ENCODE data around the gene DNAJC6. TPM values are rescaled to one million over a fixed set of nuclear protein-coding genes. Genes with fewer than 3 reads are reported as not detected.

DNAJC6 gene
- total RNA-seq, 1 experiment from 2014 or later: 3.1 TPM

GRCh38 chr1:65321879-65322278, 12.5 kb downstream of the DNAJC6 start:
- no TSS peak for BruUV-seq (replicated peaks)
- Mint-ChIP-seq H3K27me3 (ENCODE audit: unreplicated experiment) (no peaks in the 10 kb centered on the region), H3K9me3 (ENCODE audit: low read depth, unreplicated experiment) (peaks cover 2% of the 10 kb centered on the region), H3K4me3 (ENCODE audit: low read depth, unreplicated experiment) (no peak overlapping the region), H3K27ac (ENCODE audit: unreplicated experiment) (no peak overlapping the region), H3K4me1 (ENCODE audit: low read depth, unreplicated experiment) (no peaks in the 10 kb centered on the region), H3K36me3 (ENCODE audit: insufficient read depth, unreplicated experiment) (no peaks in the 10 kb centered on the region)
- CTCF ChIA-PET: no interaction called here
- intact Hi-C loops (cut with micrococcal nuclease; ENCODE audit: unreplicated experiment): no loop called here
- TF ChIP-seq CTCF (IDR thresholded peaks at IDR 0.05; ENCODE audit: unreplicated experiment): no peak
- no peak for DNase-seq

- Mint-ChIP-seq H3K36me3 (ENCODE audit: insufficient read depth, unreplicated experiment) (no peaks in the 10 kb centered on the region), H3K4me3 (ENCODE audit: low read depth, unreplicated experiment) (no peak overlapping the region), H3K27ac (ENCODE audit: unreplicated experiment) (peak overlapping the region; percentile 10), H3K9me3 (ENCODE audit: low read depth, unreplicated experiment) (peaks cover 2% of the 10 kb centered on the region), H3K27me3 (ENCODE audit: unreplicated experiment) (no peaks in the 10 kb centered on the region), H3K4me1 (ENCODE audit: low read depth, unreplicated experiment) (no peaks in the 10 kb centered on the region)
- intact Hi-C loops (cut with micrococcal nuclease; ENCODE audit: unreplicated experiment): no loop called here
- no peak for TF ChIP-seq CTCF (IDR thresholded peaks at IDR 0.05; ENCODE audit: unreplicated experiment)
- no TSS peak for BruUV-seq (replicated peaks)
- CTCF ChIA-PET: no interaction called here
- no peak for DNase-seq
These were observed 13.9 kb downstream of the DNAJC6 start for GRCh38 chr1:65323246-65323645.

GRCh38 chr1:65330021-65330420, 20.7 kb downstream of the DNAJC6 start:
- Mint-ChIP-seq H3K9me3 (ENCODE audit: low read depth, unreplicated experiment) (no peaks in the 10 kb centered on the region), H3K4me1 (ENCODE audit: low read depth, unreplicated experiment) (no peaks in the 10 kb centered on the region), H3K4me3 (ENCODE audit: low read depth, unreplicated experiment) (no peak overlapping the region), H3K36me3 (ENCODE audit: insufficient read depth, unreplicated experiment) (no peaks in the 10 kb centered on the region), H3K27ac (ENCODE audit: unreplicated experiment) (no peak overlapping the region), H3K27me3 (ENCODE audit: unreplicated experiment) (no peaks in the 10 kb centered on the region)
- DNase-seq: no peak
- TF ChIP-seq CTCF (IDR thresholded peaks at IDR 0.05; ENCODE audit: unreplicated experiment): no peak
- intact Hi-C loops (cut with micrococcal nuclease; ENCODE audit: unreplicated experiment): no loop called here
- CTCF ChIA-PET: no interaction called here
- no TSS peak for BruUV-seq (replicated peaks)

- no TSS peak for BruUV-seq (replicated peaks)
- Mint-ChIP-seq H3K4me1 (ENCODE audit: low read depth, unreplicated experiment) (no peaks in the 10 kb centered on the region), H3K9me3 (ENCODE audit: low read depth, unreplicated experiment) (peaks cover 4% of the 10 kb centered on the region), H3K36me3 (ENCODE audit: insufficient read depth, unreplicated experiment) (no peaks in the 10 kb centered on the region), H3K27me3 (ENCODE audit: unreplicated experiment) (no peaks in the 10 kb centered on the region), H3K27ac (ENCODE audit: unreplicated experiment) (no peak overlapping the region), H3K4me3 (ENCODE audit: low read depth, unreplicated experiment) (no peak overlapping the region)
- CTCF ChIA-PET: no interaction called here
- no peak for DNase-seq
- intact Hi-C loops (cut with micrococcal nuclease; ENCODE audit: unreplicated experiment): no loop called here
- no peak for TF ChIP-seq CTCF (IDR thresholded peaks at IDR 0.05; ENCODE audit: unreplicated experiment)
These were observed 21.5 kb downstream of the DNAJC6 start for GRCh38 chr1:65330822-65331221.

- Mint-ChIP-seq H3K4me3 (ENCODE audit: low read depth, unreplicated experiment) (no peak overlapping the region), H3K27ac (ENCODE audit: unreplicated experiment) (no peak overlapping the region), H3K4me1 (ENCODE audit: low read depth, unreplicated experiment) (no peaks in the 10 kb centered on the region), H3K36me3 (ENCODE audit: insufficient read depth, unreplicated experiment) (no peaks in the 10 kb centered on the region), H3K9me3 (ENCODE audit: low read depth, unreplicated experiment) (peaks cover 4% of the 10 kb centered on the region), H3K27me3 (ENCODE audit: unreplicated experiment) (no peaks in the 10 kb centered on the region)
- no peak for TF ChIP-seq CTCF (IDR thresholded peaks at IDR 0.05; ENCODE audit: unreplicated experiment)
- intact Hi-C loops (cut with micrococcal nuclease; ENCODE audit: unreplicated experiment): no loop called here
- DNase-seq: no peak
- CTCF ChIA-PET: no interaction called here
- BruUV-seq (replicated peaks): no TSS peak
These were observed 23.5 kb downstream of the DNAJC6 start for GRCh38 chr1:65332821-65333220.

Data from Calu3 (cell line).